Measurements from ENCODE around the gene SLC2A10. TPM values are rescaled to one million over a fixed set of nuclear protein-coding genes. Genes with fewer than 3 reads are reported as not detected.
A peak's percentile ranks its signal among the peaks of the same experiment; 100 is the strongest.

SLC2A10 gene
- polyA plus RNA-seq, 1 donor: 13.0 TPM

DNA sequence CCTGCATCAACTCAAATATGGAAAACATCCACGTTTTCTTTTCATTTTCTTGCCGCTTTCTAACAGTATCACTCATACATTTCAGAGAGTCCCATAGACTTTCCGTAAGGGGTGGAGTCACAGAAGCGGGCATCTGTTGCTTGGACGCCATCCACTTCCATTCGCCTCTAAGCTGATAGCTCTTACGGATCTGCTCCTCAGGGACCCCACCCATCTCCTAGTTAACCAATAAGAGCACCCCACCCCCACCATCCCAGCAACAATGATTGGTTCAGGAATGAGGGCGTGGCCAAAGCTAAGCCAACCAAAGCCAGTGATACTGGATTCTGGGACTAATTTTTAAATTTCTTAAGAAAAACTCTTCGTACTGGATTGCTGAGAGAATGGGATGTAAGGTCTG lies 42.4 kb downstream of the SLC2A10 start:
- no peaks in the 10 kb centered on the region for H3K36me3 ChIP-seq (ENCODE audit: control insufficient read depth, insufficient read depth, low read length)
- no peak overlapping the region for H3K27ac ChIP-seq (ENCODE audit: low read length)
- H3K4me3 ChIP-seq (ENCODE audit: low read length): no peak overlapping the region
- no peaks in the 10 kb centered on the region for H3K4me1 ChIP-seq (ENCODE audit: control insufficient read depth, insufficient read depth, low read length)
- H3K9me3 ChIP-seq (ENCODE audit: control insufficient read depth, low read depth, low read length): no peaks in the 10 kb centered on the region
- WGBS (ENCODE audit: insufficient coverage, low lambda C conversion rate): 40% methylated on average over 1 of the region's 9 CpGs
- DNase-seq: no peak
- peaks cover 8% of the 10 kb centered on the region for H3K27me3 ChIP-seq (ENCODE audit: control insufficient read depth, insufficient read depth, low read length)

DNA sequence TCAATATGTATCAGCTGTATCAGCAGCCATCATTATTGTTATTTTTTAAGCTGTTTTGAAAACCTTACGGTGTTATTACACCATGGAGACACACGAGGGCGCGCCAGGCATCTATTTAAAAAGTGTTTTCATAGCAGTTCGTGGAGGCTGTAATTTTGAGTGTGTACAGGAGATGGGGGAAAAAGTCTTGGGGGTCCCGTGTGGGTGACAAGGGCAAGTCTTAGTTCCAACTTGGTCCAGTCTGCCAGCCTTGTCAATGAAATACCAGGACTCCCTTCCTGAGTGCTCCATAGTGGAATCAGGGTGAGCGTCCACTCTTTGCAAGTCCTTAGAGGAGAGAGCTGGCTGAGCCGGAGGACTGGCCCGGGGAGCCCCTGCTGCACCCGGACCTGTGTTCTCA lies 43.3 kb downstream of the SLC2A10 start:
- WGBS (ENCODE audit: insufficient coverage, low lambda C conversion rate): no CpG with 5 or more reads among the region's 10 CpGs
- peak in 1 of 2 donors; percentile 33 for DNase-seq
- H3K9me3 ChIP-seq (ENCODE audit: control insufficient read depth, low read depth, low read length): no peaks in the 10 kb centered on the region
- no peak overlapping the region for H3K4me3 ChIP-seq (ENCODE audit: low read length)
- peaks cover 7% of the 10 kb centered on the region for H3K27me3 ChIP-seq (ENCODE audit: control insufficient read depth, insufficient read depth, low read length)
- H3K27ac ChIP-seq (ENCODE audit: low read length): no peak overlapping the region
- no peaks in the 10 kb centered on the region for H3K4me1 ChIP-seq (ENCODE audit: control insufficient read depth, insufficient read depth, low read length)
- no peaks in the 10 kb centered on the region for H3K36me3 ChIP-seq (ENCODE audit: control insufficient read depth, insufficient read depth, low read length)

DNA sequence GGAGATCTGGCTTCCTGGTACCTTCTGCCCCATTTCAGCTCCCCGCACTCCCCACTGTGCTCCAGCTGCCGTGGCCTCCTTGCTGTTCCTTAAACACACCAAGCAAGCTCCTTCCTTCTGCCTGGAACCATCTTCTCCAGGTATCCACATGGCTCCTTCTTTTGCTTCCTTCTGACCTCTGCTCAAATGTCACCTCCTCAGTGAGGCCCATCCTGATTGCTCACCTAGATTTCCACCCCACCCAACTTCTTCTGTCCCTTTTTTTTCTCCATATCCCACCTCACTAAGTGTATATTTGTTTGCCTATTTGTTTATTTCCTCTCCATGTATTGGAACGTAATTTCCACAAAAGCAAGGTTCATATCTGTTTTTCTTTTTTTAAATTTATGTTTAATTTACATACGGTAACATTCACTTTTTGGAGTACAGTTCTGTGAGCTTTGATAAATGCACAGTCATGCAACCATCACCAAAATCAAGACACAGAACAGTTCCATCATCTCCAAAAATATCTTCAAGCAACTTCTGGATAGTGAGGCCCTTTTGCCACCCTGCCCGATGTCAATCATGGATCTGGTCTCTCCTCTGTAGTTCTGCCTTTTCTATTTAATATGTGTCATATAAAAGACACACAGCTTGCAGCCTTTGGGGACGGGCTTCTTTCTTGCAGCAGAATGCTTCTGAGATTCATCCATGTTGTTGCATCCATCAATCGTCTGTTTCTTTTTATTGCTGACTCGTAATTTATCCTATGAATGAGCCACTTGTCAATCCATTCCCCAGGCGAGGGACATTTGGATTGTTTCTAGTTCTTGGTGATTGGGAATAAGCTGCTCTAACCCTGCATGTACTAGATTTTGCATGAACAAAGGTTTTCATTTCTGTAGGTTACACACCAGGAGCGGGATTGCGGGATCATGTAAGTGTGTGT lies 46.3 kb downstream of the SLC2A10 start:
- Histone ChIP-seq H3K9me3 (ENCODE audit: control insufficient read depth, low read depth, low read length) (no peaks in the 10 kb centered on the region), H3K4me1 (ENCODE audit: control insufficient read depth, insufficient read depth, low read length) (no peaks in the 10 kb centered on the region), H3K27ac (ENCODE audit: low read length) (no peak overlapping the region), H3K27me3 (ENCODE audit: control insufficient read depth, insufficient read depth, low read length) (peaks cover 7% of the 10 kb centered on the region), H3K36me3 (ENCODE audit: control insufficient read depth, insufficient read depth, low read length) (no peaks in the 10 kb centered on the region), H3K4me3 (ENCODE audit: low read length) (no peak overlapping the region)
- WGBS (ENCODE audit: insufficient coverage, low lambda C conversion rate): 87% methylated on average over 3 of the region's 11 CpGs
- no peak for DNase-seq

DNA sequence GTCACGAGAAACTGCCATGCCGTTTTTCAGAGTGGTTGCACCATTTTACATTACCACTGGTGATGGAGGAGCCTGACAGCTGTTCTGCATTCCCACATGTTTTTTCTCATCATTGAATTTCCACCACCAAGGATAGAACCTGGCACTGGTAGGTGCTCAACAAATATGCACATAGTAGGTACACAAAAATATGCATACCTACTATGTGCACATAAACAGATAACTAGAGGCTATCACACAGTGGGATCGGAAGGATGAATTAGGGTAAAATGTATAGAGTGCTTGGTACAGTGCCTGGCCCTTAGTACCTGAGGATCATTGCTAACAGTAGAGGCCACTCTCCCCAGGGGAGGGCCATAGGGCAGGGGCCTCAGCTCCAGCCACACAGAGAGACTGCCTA lies 47.0 kb downstream of the SLC2A10 start:
- Histone ChIP-seq H3K4me3 (ENCODE audit: low read length) (no peak overlapping the region), H3K4me1 (ENCODE audit: control insufficient read depth, insufficient read depth, low read length) (no peaks in the 10 kb centered on the region), H3K9me3 (ENCODE audit: control insufficient read depth, low read depth, low read length) (no peaks in the 10 kb centered on the region), H3K27ac (ENCODE audit: low read length) (no peak overlapping the region), H3K36me3 (ENCODE audit: control insufficient read depth, insufficient read depth, low read length) (no peaks in the 10 kb centered on the region), H3K27me3 (ENCODE audit: control insufficient read depth, insufficient read depth, low read length) (peaks cover 7% of the 10 kb centered on the region)
- WGBS (ENCODE audit: insufficient coverage, low lambda C conversion rate): no CpG with 5 or more reads among the region's 3 CpGs
- no peak for DNase-seq

DNA sequence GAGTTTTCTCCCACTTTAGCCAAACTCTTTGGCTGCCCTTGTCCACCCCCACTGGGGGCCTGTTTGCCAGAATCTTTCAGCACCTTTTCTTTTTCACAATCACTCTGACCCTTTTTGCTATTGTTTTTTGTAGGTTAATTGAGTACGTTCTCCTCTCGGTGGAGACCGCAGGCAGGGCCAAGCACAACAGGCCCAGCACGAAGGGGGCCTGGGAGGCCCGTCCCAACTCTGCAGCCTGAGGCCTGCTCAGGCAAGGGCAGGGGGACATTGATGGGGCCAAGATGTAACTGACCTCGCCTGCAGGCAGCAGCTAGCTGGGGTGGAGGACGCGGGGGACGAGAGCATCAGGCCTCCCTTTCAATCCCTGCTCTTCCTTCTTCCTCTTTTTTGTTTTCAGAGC lies 47.7 kb downstream of the SLC2A10 start:
- no peak overlapping the region for H3K4me3 ChIP-seq (ENCODE audit: low read length)
- WGBS (ENCODE audit: insufficient coverage, low lambda C conversion rate): no CpG with 5 or more reads among the region's 9 CpGs
- no peak overlapping the region for H3K27ac ChIP-seq (ENCODE audit: low read length)
- no peaks in the 10 kb centered on the region for H3K4me1 ChIP-seq (ENCODE audit: control insufficient read depth, insufficient read depth, low read length)
- H3K9me3 ChIP-seq (ENCODE audit: control insufficient read depth, low read depth, low read length): no peaks in the 10 kb centered on the region
- H3K27me3 ChIP-seq (ENCODE audit: control insufficient read depth, insufficient read depth, low read length): peaks cover 7% of the 10 kb centered on the region
- no peak for DNase-seq
- no peaks in the 10 kb centered on the region for H3K36me3 ChIP-seq (ENCODE audit: control insufficient read depth, insufficient read depth, low read length)

DNA sequence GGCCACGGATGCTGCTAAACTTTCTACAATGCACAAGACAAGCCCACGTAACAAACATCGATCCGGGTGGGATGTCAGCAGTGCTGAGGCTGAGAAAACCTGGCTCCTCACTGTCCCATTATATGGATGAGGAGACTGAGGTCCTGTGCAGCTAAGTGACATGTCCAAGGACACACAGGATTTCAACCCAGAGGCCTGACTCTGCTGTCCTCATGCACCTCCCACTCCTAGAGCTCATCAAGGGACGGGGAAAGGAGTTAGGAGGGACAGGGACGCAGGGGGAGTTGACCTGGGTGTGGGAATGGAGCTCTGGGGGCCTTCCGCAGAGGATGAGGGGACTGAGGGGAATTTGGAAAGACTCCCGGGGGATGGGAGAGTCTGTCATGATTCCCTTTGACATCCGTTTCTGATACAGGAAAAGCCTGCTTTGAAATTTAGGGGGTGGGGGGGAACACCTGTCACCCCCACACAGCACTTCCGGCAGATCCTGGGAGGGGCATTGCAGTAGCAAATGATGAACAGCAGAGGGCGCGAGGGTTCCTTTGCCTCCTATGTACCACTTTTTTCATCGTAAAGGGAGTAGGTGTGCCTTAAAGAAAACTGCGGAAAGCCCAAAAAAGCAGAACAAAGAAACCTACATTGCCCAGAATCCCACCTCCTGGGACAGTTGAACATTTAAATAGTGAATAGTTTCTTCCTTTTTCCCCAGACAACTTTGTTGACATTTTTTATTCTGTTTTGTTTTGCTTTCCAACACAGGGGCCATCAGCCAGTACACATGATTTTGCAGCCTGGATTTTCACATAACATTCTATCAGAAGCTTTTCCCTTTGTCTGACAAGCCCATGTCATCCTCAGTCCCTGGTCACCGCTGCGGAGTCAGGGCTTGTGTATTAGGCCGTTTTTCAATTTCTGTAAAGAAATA lies 48.6 kb downstream of the SLC2A10 start:
- no peaks in the 10 kb centered on the region for H3K36me3 ChIP-seq (ENCODE audit: control insufficient read depth, insufficient read depth, low read length)
- H3K9me3 ChIP-seq (ENCODE audit: control insufficient read depth, low read depth, low read length): no peaks in the 10 kb centered on the region
- H3K4me1 ChIP-seq (ENCODE audit: control insufficient read depth, insufficient read depth, low read length): no peaks in the 10 kb centered on the region
- H3K27ac ChIP-seq (ENCODE audit: low read length): no peak overlapping the region
- peak in 1 of 2 donors; percentile 34 for DNase-seq
- H3K4me3 ChIP-seq (ENCODE audit: low read length): no peak overlapping the region
- peaks cover 4% of the 10 kb centered on the region for H3K27me3 ChIP-seq (ENCODE audit: control insufficient read depth, insufficient read depth, low read length)
- WGBS (ENCODE audit: insufficient coverage, low lambda C conversion rate): 86% methylated on average over 2 of the region's 17 CpGs

DNA sequence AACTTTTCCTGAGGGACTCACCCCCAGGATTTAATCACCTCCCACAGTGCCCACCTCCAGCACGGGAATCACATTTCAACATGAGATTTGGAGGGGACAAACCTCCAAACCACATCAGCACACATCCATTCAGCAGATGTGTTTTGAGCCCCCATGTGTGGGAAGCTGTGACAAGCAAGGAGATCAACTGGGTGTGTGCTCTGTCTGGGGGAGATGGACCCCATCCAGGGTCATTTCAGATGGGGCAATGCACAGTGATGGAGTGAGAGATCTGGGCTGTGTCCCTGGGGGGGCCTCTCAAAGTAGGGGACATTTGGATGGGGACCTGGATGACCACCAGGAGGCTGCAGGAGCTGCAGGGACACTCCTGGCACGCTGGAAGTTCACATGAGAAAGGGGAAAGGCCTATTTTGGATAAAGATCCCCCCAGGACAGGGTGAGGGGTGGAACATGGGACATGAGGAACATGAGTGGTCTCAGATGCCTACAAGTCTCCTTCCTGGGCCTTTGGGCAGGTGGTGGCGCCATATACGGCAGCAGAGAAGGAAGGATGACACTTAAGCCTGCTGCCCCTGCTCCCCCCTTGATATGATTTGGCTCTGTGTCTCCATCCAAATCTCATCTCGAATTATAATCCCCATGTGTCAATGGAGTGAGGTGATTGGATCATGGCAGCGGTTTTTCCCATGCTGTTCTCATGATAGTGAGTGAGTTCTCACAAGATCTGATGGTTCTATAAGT lies 49.6 kb downstream of the SLC2A10 start:
- no peaks in the 10 kb centered on the region for H3K9me3 ChIP-seq (ENCODE audit: control insufficient read depth, low read depth, low read length)
- H3K4me3 ChIP-seq (ENCODE audit: low read length): no peak overlapping the region
- WGBS (ENCODE audit: insufficient coverage, low lambda C conversion rate): no CpG with 5 or more reads among the region's 6 CpGs
- H3K27me3 ChIP-seq (ENCODE audit: control insufficient read depth, insufficient read depth, low read length): no peaks in the 10 kb centered on the region
- no peak overlapping the region for H3K27ac ChIP-seq (ENCODE audit: low read length)
- DNase-seq: no peak
- no peaks in the 10 kb centered on the region for H3K4me1 ChIP-seq (ENCODE audit: control insufficient read depth, insufficient read depth, low read length)
- H3K36me3 ChIP-seq (ENCODE audit: control insufficient read depth, insufficient read depth, low read length): no peaks in the 10 kb centered on the region

DNA sequence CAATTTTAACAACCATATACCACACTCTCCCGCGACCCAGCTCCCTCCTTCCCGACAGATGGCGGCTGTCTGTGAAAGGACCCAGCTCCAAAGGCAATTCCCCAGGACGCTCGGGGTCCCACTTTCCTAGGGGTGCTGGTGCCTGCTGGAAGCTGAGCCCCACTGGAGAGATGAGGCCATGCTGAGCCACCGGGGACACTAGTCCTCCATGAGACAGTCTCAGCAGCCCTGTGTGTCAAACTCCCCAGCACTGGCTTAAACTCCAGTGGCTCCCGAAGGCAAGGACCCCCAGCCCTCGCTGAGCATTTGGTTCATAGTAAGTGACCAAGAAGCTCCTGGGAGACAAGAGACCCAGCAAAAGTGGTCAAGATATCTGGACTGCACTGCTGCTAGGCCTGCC lies 52.1 kb downstream of the SLC2A10 start:
- DNase-seq: no peak
- H3K27me3 ChIP-seq (ENCODE audit: control insufficient read depth, insufficient read depth, low read length): no peaks in the 10 kb centered on the region
- no peak overlapping the region for H3K4me3 ChIP-seq (ENCODE audit: low read length)
- H3K27ac ChIP-seq (ENCODE audit: low read length): no peak overlapping the region
- no CpG with 5 or more reads among the region's 9 CpGs for WGBS (ENCODE audit: insufficient coverage, low lambda C conversion rate)
- H3K4me1 ChIP-seq (ENCODE audit: control insufficient read depth, insufficient read depth, low read length): no peaks in the 10 kb centered on the region
- no peaks in the 10 kb centered on the region for H3K36me3 ChIP-seq (ENCODE audit: control insufficient read depth, insufficient read depth, low read length)
- H3K9me3 ChIP-seq (ENCODE audit: control insufficient read depth, low read depth, low read length): no peaks in the 10 kb centered on the region

DNA sequence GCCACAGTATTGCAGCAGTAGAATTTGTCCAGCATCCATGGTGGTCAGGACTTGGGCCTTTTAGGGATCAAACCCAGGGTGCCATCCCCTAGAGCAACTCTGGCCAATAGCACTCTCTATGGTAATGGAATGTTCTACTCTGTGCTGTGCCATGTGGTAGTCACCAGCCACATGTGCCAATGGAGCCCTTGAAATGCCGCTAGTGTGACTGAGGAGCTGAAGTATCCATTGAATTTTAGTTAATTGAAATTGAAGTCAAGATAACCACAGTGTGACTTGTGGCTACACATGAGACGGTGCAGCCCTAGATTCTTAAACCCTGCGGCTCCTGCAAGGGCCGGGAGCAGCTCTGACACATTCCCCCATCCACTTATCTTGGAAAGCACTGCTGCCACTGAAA lies 54.6 kb downstream of the SLC2A10 start:
- Histone ChIP-seq H3K27ac (ENCODE audit: low read length) (no peak overlapping the region), H3K4me1 (ENCODE audit: control insufficient read depth, insufficient read depth, low read length) (no peaks in the 10 kb centered on the region), H3K36me3 (ENCODE audit: control insufficient read depth, insufficient read depth, low read length) (no peaks in the 10 kb centered on the region), H3K9me3 (ENCODE audit: control insufficient read depth, low read depth, low read length) (no peaks in the 10 kb centered on the region), H3K4me3 (ENCODE audit: low read length) (no peak overlapping the region), H3K27me3 (ENCODE audit: control insufficient read depth, insufficient read depth, low read length) (no peaks in the 10 kb centered on the region)
- no CpG with 5 or more reads among the region's 4 CpGs for WGBS (ENCODE audit: insufficient coverage, low lambda C conversion rate)
- no peak for DNase-seq

Measured in large intestine (tissue), 3 donors.